Right forelimb (tissue), 1 donor: ENCODE data around the gene SPTBN5.

Experiments
- DNase-seq: peaks from one replicate; pipeline ENCODE4 v3.0.0-alpha.2; 2018

The SPTBN5 gene

DNA sequence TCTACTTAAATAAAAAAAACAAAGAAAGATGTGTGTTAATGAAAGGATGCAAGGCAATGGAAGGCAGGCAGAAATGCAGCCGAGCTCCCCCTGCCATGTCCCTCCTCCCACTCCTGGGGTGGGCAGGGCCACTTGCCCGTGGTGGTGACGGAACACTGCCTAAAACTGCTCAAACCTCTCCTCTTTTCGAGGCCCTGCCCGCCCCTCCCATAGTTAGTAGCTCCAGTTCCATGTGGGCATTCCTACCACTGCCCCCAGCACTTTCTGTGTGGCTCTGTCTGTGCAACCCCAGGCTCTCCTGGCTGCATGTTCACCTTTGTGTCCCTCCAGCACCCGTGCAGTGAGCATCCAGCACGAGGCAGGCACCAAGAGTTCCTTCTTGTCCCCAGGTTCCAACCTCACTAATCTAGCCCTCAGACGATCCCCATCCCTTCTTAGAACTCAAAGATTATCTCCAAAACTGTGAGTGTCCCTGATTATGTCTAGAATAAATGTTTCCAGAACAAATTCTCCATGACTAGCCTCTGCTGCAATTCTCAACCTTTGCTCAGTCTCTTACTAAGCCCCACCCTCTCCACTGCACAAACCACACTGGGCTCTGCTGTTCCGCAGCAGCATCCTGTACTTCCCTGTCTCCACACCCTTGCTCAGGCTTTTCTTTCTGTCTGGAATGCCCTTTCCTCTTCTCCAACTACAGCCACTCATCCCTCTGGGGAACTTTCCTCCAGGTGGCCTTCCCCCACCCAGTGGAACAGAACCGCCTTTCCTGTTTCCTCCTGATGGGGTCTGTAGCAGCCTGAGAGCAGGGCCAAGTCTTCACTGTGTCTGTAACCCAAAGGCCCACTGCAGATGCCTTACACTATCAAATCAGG lies 32.6 kb upstream of the SPTBN5 start:
- DNase-seq, result no peak

DNA sequence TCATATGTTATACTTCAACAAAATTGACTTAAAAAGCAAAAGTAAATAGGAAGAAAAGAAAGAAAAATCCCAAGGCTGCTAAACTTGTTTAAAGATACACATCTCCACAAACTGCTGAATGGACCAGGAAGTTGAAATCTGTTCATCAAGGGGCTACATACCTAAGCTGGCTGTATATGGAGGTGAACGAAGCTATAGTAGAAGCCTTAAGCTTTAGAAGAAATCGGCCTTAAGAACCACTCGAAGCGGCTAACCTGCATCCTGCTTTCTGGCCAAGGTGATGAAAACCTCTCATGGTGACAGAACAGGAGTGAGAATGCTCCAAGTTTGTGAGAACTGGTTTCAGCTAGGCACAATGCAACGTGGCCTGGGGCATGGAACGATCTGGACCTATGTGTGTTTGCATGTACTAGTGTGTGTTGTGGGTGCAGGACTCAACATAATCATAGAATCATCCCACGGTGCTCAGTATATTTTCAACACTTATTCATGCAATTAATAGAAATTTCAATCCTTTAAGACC lies 31.3 kb upstream of the SPTBN5 start:
- DNase-seq, result no peak

DNA sequence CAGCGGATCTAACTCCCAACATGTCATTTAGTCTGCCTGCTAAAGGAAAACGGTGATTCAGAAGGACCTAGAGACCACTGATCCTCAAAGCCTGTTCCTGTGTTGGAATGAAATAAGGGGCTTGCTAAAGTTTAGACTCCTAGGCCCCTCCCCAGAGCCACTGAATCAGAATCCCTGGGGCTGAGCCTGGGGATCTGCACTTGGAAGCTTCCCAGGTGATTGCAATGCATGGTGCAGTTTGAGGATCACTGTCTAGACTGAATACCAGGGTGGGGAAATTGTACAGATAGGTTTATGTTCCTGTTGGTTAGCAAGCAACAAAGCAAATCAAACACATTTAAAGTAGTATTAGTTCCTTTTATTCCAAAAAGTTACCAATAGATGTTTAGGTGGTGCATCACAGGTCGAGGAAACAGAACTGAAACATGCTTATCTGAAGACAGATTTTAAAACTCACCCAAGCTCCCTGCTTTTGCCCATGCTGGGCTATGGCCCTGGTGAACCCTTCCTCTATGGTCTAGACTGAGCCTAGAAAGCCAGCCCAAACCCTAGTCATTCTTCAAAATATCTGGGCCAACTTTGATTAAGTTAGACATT lies 29.6 kb upstream of the SPTBN5 start:
- no peak for DNase-seq

DNA sequence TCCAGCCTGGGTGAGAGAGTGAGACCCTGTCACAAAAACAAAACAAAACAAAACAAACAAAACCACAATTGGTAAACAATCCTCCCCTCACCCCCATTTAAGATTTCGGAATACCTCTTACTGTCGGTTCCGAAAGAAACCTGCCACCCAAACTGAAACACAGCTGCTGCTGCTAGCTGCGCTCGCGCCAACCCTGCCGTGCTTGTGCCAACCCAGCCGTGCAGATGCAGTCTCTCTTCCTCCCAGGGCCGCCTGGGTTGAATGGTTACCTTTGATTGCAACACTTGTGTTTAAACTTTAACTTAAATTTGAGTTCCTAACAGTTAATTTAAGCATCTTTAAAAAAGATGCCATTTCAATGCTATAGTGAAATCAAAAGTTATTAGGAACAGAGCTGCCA lies 28.5 kb upstream of the SPTBN5 start:
- DNase-seq, result no peak

DNA sequence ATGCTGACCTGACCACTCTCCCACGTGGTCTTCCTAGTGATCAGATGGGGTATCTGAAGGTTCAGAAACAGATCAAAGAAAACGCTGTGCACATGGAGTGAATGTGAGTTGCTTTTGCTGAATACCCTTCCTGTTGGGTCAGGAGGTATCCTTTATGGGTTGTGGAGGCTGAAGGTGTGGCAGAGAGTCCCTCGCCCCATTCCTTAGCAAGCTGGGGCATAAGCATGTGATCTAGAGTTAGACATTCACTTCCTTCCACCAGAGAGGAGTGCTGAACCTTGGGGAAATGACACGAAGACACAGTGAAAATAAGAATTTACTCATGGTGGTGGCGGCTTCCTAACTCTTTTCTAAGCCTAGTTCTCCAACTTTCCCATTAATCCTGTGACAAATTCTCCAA lies 27.8 kb upstream of the SPTBN5 start:
- DNase-seq, result no peak

DNA sequence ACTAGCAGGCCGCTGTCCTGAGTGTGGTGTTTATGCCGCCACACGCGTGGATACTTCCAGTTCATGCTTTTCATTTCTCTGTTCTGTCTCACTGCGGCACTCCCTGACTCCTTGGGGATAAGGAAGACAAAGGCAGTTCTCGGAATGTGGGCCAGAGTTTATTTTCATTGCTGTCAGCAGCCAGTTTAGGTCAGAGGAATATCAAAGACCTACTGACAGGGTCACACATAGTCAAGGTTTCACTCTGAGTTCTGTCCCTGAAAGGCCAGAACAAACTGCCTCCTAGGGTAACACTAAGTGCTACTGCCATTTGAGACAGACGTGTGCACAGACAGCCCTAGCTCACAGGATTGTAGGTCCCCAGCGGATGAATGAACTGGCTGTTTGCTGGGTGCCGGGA lies 27.3 kb upstream of the SPTBN5 start:
- no peak for DNase-seq

DNA sequence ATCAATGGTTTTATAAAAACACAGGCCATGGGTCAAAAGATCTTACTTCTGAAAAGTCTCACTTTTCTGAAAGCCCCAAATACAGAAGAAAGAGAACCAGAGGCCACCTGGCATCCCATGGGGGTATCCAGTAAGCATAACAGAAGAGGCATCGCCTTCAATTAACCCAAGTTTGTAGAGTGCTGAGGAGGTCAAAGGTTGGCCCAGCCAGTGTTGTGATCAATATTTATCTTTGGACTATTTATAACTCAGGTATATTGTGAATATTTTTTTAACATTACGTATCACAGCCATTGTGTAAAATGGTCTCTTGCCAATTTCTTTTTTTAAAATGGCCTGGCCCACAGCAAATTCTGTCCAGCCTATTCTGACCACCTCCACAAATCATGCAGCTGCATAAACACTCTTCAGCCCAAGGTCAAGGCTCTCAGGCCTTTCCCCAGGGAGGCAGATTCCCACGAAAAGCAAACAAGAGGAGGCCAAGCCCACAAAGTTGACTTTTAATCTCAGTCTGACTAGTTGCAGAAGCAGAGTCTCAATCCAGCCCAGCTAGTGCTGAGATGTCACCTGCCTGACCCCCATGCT lies 26.2 kb upstream of the SPTBN5 start:
- no peak for DNase-seq

DNA sequence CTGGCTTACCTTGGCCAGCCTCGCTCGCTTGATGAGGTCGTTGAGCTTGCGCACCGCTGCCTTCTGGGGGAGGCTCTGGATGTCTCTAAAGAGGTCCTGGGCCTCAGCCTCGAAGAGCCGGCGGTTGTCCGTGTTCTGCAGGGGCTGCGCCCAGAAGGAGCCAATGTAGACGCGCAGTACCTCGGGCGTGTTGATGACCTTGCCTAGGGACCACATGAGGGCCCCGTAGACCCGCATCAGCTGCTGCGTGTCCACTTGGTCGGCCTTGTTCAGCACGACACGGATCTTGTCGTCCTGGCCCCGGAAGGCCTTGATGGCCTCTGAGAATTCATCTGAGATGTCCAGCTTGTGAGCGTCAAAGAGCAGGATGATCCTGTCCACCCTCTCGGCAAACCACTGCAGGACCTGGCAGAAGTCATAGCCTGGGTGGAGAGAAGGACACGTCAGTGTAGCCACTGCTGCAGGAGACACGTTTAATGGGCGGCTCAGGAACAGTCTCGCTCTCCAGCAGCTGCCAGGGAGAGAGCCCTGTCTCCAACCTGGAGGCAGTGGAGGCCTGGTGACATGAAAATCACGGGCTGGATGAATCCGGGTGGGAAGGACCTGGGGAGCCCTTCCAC lies 25.5 kb upstream of the SPTBN5 start:
- no peak for DNase-seq

DNA sequence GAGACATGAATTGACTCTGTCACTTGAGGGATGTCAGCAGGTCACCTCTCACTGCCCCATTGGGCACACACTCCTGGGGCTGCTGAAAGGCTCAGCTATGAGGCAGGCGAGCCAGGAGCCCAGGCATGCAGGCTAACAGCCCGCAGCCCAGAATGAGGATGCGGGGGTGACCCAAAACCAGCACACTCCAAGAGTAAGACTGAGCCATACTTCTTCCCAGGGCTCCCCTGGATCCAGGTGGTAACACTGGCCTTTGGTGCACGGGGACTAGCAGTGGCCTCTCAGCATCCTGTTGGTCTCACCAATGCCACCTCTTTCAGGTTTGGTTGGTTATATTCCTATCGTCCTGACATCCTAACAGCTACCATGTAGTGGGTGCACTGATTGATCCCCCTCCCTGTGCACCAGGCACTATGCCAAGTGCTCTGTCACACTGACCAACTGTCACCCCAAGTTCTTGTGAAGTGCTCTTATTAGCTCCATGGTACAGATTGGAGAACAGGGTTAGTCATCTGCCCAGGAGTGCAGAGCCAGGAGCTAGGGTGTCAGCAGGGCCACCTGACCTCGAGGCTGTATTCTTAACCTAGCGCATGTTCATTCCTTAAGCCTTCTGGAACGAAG lies 24.8 kb upstream of the SPTBN5 start:
- DNase-seq, result no peak

DNA sequence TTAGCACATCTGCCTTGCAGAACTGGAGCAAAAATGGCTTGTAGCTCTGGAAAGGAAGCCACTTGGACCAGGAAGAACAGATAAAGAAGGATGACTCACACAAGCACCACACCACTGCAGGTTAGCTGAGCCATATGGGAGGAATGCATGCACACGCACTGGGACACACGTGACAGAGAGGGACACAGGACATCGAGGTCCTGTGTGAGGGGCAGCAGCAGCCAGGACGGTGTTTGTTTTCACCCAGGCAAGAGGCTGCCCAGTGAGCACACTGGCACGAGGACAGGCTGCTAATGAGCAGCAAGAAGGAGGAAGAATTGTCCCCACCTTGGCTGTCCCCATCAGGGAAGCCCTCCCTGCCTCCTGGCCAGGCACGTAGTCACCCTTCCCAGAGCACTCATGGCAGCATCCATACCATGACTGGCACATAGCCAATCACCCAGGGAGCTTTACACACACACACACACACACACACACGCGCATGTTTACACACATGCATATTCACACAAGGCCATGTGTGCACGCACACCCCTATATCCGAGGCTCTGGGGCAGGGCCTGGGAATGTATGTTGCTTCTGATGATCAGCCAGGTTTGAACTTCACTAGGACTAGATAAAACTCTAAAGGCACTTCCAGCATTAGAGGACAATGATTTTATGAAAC lies 24.0 kb upstream of the SPTBN5 start:
- DNase-seq, result no peak

DNA sequence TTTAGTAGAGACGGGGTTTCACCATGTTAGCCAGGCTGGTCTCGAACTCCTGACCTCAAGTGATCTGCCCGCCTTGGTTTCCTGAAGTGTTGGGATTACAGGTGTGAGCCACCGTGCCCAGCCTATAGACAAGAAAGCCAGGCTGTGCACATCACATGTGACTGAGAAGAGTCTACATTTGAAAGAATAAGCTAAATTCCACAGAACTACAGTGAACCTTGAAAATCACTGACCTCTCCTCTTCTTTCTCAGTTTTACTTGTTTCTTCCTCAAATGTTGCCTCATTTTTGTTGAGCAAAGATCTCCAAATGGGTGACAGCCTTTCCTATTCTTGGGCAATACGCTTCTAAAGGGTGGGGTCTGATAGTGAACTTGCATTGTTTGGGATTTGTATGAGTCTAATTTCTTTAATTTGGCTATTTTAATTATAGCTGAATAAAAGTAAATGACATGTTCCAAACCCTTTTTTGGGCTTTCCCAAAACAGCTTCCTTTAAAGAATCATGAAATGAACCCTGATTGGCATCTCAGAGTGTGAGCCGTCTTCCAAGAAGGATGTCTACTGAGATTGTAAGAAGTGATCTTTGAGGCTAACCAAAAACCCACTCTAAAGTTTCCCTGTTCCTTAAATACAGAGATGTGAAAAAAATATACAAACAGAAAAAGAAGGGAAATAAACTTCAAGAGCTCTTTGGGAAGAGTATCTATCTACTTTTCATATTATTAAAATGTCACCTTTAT lies 21.6 kb upstream of the SPTBN5 start:
- DNase-seq, result no peak

DNA sequence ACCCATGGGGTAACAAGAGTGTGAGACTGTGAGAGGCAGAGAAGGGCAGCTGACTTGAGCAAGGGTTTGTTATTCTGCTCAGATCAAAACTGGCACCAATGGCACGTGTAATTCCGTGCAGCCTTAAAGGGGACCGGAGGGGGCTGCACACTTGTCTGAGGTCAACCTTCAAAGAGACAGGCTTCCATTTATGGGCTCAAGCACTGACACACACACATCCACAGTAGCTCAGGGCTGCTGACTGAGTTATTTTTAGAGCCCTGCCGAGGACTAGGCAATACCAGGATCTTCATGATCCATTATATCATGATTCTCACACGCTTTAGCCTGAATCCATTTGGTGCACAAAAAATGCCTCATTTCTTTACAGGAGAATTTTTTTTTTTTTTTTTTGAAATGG lies 20.6 kb upstream of the SPTBN5 start:
- DNase-seq, result no peak

DNA sequence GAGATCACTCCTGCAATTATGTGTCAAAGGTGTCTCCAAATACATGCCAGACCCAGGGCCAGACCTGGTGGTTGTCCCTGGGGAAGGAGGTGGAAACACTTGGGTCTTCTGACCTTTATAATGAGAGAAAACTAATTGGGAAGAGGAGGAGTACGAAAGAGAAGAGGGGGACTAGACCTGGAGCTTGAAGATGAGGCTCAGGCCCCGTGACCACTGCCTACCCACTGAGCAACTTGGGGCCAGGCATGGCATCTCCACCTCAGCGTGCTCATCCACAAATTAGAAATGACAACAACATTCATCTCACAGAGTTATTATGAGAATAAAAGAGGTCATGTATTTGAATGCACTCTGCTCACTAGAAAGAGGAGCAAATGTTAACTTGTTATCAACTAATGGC lies 19.4 kb upstream of the SPTBN5 start:
- DNase-seq, result no peak

DNA sequence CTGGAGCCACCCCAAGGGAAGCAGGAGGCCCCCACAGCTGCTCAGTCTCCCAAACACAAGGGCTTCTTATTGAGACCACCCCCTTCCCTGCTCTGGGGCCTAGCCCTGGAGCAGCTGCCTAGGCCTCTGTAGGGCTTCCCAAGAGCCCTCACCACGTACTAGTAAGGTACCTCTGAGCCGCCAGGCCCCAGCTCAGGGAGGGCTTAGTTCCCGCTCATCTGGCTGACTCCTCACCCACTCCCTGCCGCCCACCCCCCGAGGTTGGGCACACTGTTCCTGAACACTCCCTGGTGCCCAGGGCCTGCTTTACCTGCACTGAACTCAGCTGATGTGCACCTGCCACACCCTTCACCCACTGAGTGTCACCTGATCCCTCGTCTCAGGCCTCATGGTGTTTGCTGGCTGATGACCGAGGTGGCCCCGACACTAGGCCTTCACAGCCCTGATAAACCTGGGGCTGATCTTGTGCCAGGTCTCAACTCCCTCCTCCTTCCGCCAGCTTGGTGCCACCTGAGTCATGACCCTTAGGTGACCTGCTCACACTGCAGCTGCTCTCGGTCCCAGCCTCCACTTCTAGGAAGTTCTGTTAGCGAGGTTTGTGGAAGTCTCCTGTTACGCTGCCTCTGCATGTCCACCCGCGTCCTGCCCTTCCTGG lies 18.0 kb upstream of the SPTBN5 start:
- DNase-seq, result no peak

DNA sequence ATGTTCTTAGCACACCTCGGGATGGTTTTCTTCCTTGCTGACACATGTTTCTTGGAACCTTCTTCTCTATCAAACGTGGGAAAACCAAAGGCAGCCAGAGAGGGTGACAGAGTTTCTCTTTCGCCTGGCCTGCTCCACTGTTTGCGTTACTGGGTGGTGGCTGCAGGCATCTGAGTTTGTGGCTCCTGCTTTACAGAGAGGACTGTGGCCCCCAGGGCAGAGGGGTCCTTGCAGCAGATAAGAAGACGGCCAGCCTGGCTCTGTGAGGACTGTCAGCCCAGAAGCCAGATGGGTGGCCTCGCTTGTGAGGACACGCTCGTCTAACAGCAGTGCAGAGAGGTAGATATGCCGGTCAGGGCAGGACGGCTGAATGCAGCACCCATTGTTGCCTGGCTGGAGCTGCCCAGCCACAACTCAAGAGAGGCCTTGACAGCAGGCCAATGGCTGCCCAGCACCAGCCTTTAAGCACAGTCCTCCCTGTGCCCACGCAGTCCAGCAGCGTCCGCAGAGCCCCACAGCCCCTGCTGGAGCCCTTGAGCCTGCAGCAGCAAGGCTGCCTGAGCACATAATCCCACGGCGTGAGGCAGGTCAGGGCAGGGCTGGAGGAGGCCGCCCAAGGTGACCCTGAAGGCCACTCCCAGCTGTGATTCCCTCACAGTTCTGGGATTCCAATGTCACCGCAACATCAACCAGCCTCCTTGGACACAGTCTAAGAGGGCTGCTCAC lies 15.0 kb upstream of the SPTBN5 start:
- no peak for DNase-seq

DNA sequence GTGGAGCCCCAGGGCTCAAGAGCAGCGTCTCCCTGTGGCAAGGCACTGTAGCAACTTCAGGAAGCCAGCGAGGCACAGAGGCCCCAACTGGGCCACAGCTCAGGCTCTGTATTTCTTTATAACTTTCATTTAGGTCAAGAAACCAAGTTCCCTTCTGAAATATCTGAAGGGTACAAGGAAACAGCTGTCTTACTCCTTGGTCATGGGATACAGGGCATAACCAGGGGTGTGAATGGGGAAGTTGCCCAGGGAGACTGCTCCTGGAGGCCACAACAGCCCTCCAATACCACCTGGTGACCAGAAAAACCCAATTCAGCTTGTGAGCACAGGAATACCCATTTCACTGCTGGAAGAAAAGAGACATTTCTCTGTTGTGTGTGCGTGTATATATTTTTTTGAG lies 13.3 kb upstream of the SPTBN5 start:
- no peak for DNase-seq

DNA sequence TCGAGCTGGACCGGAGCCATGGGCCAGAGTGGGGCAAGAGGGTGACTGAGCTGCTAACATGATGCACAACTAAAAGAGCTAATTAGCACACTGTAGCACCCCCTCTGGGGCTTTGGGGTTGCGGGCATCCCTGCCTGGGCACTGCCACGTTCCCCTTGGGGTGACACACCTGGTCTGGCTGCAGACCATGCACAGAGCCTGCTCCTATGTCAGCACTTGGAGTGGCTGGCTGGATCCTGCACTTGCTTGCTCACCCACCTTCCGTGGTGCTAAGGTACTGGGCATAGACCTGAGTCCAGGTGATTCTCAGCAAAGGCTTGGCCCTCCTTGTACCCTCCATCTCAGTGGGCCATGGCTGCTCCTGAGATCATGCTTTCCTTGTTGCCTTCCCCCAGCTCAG lies 12.8 kb upstream of the SPTBN5 start:
- DNase-seq, result no peak

DNA sequence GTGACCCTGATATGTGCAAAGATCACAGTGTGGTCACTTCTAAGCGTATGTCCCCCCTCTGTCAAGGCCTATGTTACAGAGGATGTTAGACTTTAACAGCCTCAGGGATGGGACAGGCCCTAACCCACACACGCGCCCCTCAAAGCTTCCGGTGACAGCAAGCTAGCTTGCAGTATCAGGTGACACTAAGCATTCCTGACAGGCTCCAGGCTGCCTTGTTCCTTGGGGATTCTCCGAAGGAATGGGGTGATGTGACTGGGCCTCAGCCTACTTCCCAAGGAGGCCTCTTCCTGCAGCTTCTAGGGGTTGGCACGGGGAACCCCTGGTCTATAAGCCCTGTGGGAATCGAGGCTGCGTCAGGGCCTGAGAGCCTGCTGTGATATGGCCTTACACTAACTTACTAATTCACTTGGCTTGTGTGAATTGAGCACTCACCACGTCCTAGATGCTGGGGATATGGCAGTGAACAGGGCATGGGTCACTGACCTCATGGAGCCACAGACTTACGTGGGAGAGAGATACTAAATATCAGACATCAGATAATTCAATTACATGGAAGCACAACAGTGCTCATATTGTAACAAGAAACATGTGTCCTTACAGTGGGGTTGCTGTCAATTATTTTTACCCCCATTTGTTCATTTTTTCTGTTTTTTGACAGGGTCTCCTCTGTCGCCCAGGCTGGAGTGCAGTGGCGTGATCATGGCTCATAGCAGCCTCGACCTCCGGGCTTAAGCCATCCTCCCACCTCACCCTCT lies 11.4 kb upstream of the SPTBN5 start:
- DNase-seq, result no peak

DNA sequence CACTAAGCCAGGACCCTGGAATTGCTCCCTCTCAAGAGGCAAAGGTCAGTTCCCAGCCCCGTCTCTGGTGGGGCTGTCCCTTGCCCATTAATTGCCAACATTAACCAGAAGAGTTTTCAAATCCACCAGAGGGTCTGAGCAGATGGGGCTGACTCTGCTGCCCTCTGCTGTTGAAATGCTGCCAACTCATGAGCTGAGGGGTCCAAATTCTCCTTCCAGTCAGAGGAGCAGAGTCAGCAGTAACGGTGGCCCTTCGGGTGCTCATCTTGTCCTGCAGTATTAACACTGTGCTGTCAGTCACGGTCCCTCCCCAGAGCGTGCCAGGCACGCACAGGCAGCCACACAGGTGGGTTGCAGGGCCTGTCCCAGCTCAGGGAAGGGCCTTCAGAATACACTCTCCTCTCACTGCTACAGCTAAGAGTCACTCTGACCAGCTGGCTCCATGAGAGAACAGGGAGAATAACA lies 10.7 kb upstream of the SPTBN5 start:
- peak; percentile 81 for DNase-seq

DNA sequence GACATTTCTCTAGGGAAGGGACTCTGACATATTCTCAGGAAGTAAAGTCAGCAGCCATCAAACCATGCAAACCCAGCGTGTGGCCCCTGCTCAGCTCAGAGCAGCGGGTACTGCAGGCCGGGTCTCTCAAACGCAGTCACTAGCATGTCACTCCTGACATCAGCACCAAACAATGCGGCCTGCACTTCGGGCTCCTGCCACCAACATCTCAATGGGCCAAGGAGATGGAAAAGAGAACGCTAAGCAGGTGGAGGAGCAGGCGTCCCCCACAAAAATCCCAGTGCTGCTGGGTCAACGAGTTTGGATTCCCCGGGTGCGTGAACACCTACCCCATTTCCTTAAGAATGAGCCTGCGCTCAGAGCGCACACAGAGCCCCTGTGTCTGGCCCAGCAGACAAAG lies 9.9 kb upstream of the SPTBN5 start:
- no peak for DNase-seq
